Measurements from ENCODE around the gene CTR9.

CTR9 gene

GRCh38 chr11:10752486-10752885 is 1.4 kb downstream of the CTR9 start:
- Histone ChIP-seq H3K27me3 (no peaks in the 10 kb centered on the region), H3K4me1 (ENCODE audit: control insufficient read depth in 1 of 2, insufficient read depth in 1 of 2, low read depth in 1 of 2, low read length in 1 of 2) (peaks cover 17% of the 10 kb centered on the region in 2 experiments), H3K9me3 (no peaks in the 10 kb centered on the region), H3K36me3 (peaks cover 26% of the 10 kb centered on the region), H3K27ac (no peak overlapping the region), H3K4me3 (ENCODE audit: low read depth in 1 of 2, low read length in 1 of 2) (peak overlapping the region; percentile 84 to 85)
- TF ChIP-seq CTCF (IDR thresholded peaks at IDR 0.05): no peak

- Histone ChIP-seq H3K27me3 (no peaks in the 10 kb centered on the region), H3K36me3 (peaks cover 69% of the 10 kb centered on the region), H3K9me3 (no peaks in the 10 kb centered on the region), H3K4me3 (ENCODE audit: low read depth in 1 of 2, low read length in 1 of 2) (no peak overlapping the region), H3K4me1 (ENCODE audit: control insufficient read depth in 1 of 2, insufficient read depth in 1 of 2, low read depth in 1 of 2, low read length in 1 of 2) (no peaks in the 10 kb centered on the region), H3K27ac (no peak overlapping the region)
- TF ChIP-seq CTCF (IDR thresholded peaks at IDR 0.05): no peak
These were observed 7.9 kb downstream of the CTR9 start for GRCh38 chr11:10758957-10759356.

GRCh38 chr11:10761085-10761698 is 10.1 kb downstream of the CTR9 start:
- H3K4me3 ChIP-seq (ENCODE audit: low read depth in 1 of 2, low read length in 1 of 2): no peak overlapping the region

GRCh38 chr11:10762185-10762584 is 11.1 kb downstream of the CTR9 start:
- Histone ChIP-seq H3K27ac (no peak overlapping the region), H3K4me1 (ENCODE audit: control insufficient read depth in 1 of 2, insufficient read depth in 1 of 2, low read depth in 1 of 2, low read length in 1 of 2) (no peaks in the 10 kb centered on the region), H3K4me3 (ENCODE audit: low read depth in 1 of 2, low read length in 1 of 2) (no peak overlapping the region), H3K9me3 (no peaks in the 10 kb centered on the region), H3K36me3 (peaks cover 48% of the 10 kb centered on the region), H3K27me3 (no peaks in the 10 kb centered on the region)
- no peak for TF ChIP-seq CTCF (IDR thresholded peaks at IDR 0.05)

More at GRCh38 chr11:10761085-10761698, 10.1 kb downstream of the CTR9 start:
- Histone ChIP-seq H3K27me3 (no peaks in the 10 kb centered on the region), H3K4me1 (ENCODE audit: control insufficient read depth in 1 of 2, insufficient read depth in 1 of 2, low read depth in 1 of 2, low read length in 1 of 2) (no peaks in the 10 kb centered on the region), H3K9me3 (no peaks in the 10 kb centered on the region), H3K36me3 (peaks cover 58% of the 10 kb centered on the region), H3K27ac (no peak overlapping the region)
- no peak for TF ChIP-seq CTCF (IDR thresholded peaks at IDR 0.05)

- Histone ChIP-seq H3K27me3 (no peaks in the 10 kb centered on the region), H3K4me1 (ENCODE audit: control insufficient read depth in 1 of 2, insufficient read depth in 1 of 2, low read depth in 1 of 2, low read length in 1 of 2) (no peaks in the 10 kb centered on the region), H3K36me3 (peaks cover 40% of the 10 kb centered on the region), H3K4me3 (ENCODE audit: low read depth in 1 of 2, low read length in 1 of 2) (no peak overlapping the region), H3K9me3 (no peaks in the 10 kb centered on the region), H3K27ac (no peak overlapping the region)
- no peak for TF ChIP-seq CTCF (IDR thresholded peaks at IDR 0.05)
These were observed 11.9 kb downstream of the CTR9 start for GRCh38 chr11:10762913-10763421.
